Fibroblast of lung (primary cell): ENCODE data around the gene RFC5. TPM values are rescaled to one million over a fixed set of nuclear protein-coding genes. Genes with fewer than 3 reads are reported as not detected.

Source experiments
- DNase-seq, 2 donors: peaks; one replicate each; pipeline versions ENCODE4 v3.0.0 to v3.0.0-alpha.2; 2010; ENCODE audit warnings: low read depth in 2 of 2
- H2AFZ ChIP-seq: 2 replicates; pipeline ENCODE4 v1.5.1; 2012; ENCODE audit warnings: low read length, control low read depth, inconsistent platforms
- H3K27ac ChIP-seq: 2 replicates; pipeline ENCODE4 v1.5.1; 2011; ENCODE audit warnings: low read length, control low read depth; ENCODE audit not compliant: insufficient read depth
- H3K27me3 ChIP-seq: 2 replicates; pipeline ENCODE4 v1.5.1; 2011; ENCODE audit warnings: mild to moderate bottlenecking, low read length; ENCODE audit not compliant: control insufficient read depth, insufficient read depth
- H3K36me3 ChIP-seq: 2 replicates; pipeline ENCODE4 v1.5.1; 2011; ENCODE audit warnings: low read length; ENCODE audit not compliant: control insufficient read depth, insufficient read depth
- H3K4me1 ChIP-seq: 2 replicates; pipeline ENCODE4 v1.5.1; 2011; ENCODE audit warnings: low read length; ENCODE audit not compliant: control insufficient read depth, insufficient read depth; ENCODE audit errors: extremely low read depth
- H3K4me2 ChIP-seq: 2 replicates; pipeline ENCODE4 v1.5.1; 2011; ENCODE audit warnings: low read length, control low read depth; ENCODE audit not compliant: insufficient read depth; ENCODE audit errors: extremely low read depth
- H3K4me3 ChIP-seq, 4 experiments: fragments of 200-600 bp in 1 of 4; sonication (generic) in 1 of 4; replicated peaks in 1 of 4; 2 replicates each; pipeline ENCODE4 v1.5.1; 2011 to 2016; ENCODE audit warnings: low read length in 4 of 4, low read depth in 3 of 4, mild to moderate bottlenecking in 3 of 4, control low read depth in 2 of 4, inconsistent platforms in 1 of 4, mixed read lengths in 1 of 4; ENCODE audit not compliant: insufficient read depth in 1 of 4; ENCODE audit errors: control extremely low read depth in 1 of 4
- H3K79me2 ChIP-seq: 2 replicates; pipeline ENCODE4 v1.5.1; 2012; ENCODE audit warnings: mild to moderate bottlenecking, low read length, inconsistent platforms; ENCODE audit not compliant: control insufficient read depth, insufficient read depth
- H3K9ac ChIP-seq: 2 replicates; pipeline ENCODE4 v1.5.1; 2011; ENCODE audit warnings: mild to moderate bottlenecking, low read length, control low read depth; ENCODE audit not compliant: insufficient read depth
- H3K9me3 ChIP-seq: 2 replicates; pipeline ENCODE4 v1.5.1; 2012; ENCODE audit warnings: low read depth, low read length; ENCODE audit not compliant: control insufficient read depth, insufficient read depth
- H4K20me1 ChIP-seq: 2 replicates; pipeline ENCODE4 v1.5.1; 2011; ENCODE audit warnings: low read length; ENCODE audit not compliant: control insufficient read depth, insufficient read depth; ENCODE audit errors: extremely low read depth
- CTCF ChIP-seq, 2 donors: IDR thresholded peaks in 1 of 2; conservative IDR thresholded peaks in 1 of 2; 1 replicate in 1 of 2; 2 replicates in 1 of 2; pipeline ENCODE4 v1.5.1; 2011 to 2012; ENCODE audit warnings: low read length in 2 of 2, control low read depth in 1 of 2, inconsistent platforms in 1 of 2, low read depth in 1 of 2, mild to moderate bottlenecking in 1 of 2
- EZH2 ChIP-seq: IDR thresholded peaks from 2 replicates; pipeline ENCODE4 v1.5.1; 2012; ENCODE audit warnings: low read length, control low read depth, mild to moderate bottlenecking; ENCODE audit errors: missing control alignments
- polyA plus RNA-seq, 2 donors: library from polyadenylated mRNA; depleted of rRNA in 1 of 2; stranded (reverse) in 1 of 2; unstranded in 1 of 2; fragments of >200 nt; gene quantifications; 2 replicates each; pipeline ENCODE4 v1.2.1, GENCODE V29; 2011 to 2012; ENCODE audit warnings: missing spikeins in 1 of 2
- total RNA-seq: library from RNA; depleted of rRNA; stranded (reverse); fragments of >200 nt; gene quantifications from 2 replicates; pipeline ENCODE4 v1.2.1, GENCODE V29; 2014

Gene RFC5
- total and polyA plus RNA-seq, 2 donors (not counting 1 experiment from before 2014, with no cell fraction given), result 9.8 to 9.9 TPM

GRCh38 chr12:118044075-118044474 is 27.6 kb downstream of the RFC5 start:
- Histone ChIP-seq H3K9ac (no peak overlapping the region), H3K36me3 (peaks cover 21% of the 10 kb centered on the region), H4K20me1 (no peaks in the 10 kb centered on the region), H2AFZ (no peak overlapping the region), H3K9me3 (no peaks in the 10 kb centered on the region), H3K79me2 (peaks cover 25% of the 10 kb centered on the region), H3K27me3 (no peaks in the 10 kb centered on the region), H3K4me3 (no peak overlapping the region), H3K4me1 (no peaks in the 10 kb centered on the region), H3K4me2 (no peak overlapping the region), H3K27ac (no peak overlapping the region)
- no peak for DNase-seq
- TF ChIP-seq CTCF (conservative IDR thresholded peaks at IDR 0.05 in 1 of 2, IDR thresholded peaks at IDR 0.05 in 1 of 2; ENCODE audit: low read depth in 1 of 2, low read length in 2 of 2) (no peak), EZH2 (no peak)

DNA sequence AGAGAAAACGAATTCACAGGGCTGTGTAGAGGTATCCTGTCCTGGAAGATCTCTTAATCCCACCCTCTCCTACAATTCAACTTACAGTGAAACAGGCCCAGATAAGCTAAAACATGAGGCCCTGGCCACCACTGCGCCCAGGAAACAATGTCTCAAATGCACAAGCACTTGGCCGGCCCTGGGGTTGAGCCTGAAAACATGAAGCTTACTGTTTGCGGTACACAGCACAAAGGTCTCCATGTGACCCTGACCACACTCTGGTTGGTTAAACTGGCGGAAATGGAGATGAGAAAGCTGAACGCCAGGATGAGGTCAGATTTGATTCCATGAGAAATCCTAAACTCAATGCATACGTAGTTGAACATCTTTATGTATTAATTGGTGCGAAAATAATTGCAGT is 28.1 kb downstream of the RFC5 start:
- H3K79me2 ChIP-seq, result peaks cover 28% of the 10 kb centered on the region
- TF ChIP-seq CTCF (conservative IDR thresholded peaks at IDR 0.05 in 1 of 2, IDR thresholded peaks at IDR 0.05 in 1 of 2; ENCODE audit: low read depth in 1 of 2, low read length in 2 of 2) (no peak), EZH2 (no peak)
- no peaks in the 10 kb centered on the region for H4K20me1 ChIP-seq
- no peak overlapping the region for H2AFZ ChIP-seq
- H3K4me1 ChIP-seq, result no peaks in the 10 kb centered on the region
- no peak overlapping the region for H3K4me3 ChIP-seq
- no peak for DNase-seq
- no peaks in the 10 kb centered on the region for H3K27me3 ChIP-seq
- no peak overlapping the region for H3K27ac ChIP-seq
- H3K9ac ChIP-seq, result no peak overlapping the region
- H3K36me3 ChIP-seq, result peaks cover 21% of the 10 kb centered on the region
- H3K4me2 ChIP-seq, result no peak overlapping the region
- no peaks in the 10 kb centered on the region for H3K9me3 ChIP-seq

DNA sequence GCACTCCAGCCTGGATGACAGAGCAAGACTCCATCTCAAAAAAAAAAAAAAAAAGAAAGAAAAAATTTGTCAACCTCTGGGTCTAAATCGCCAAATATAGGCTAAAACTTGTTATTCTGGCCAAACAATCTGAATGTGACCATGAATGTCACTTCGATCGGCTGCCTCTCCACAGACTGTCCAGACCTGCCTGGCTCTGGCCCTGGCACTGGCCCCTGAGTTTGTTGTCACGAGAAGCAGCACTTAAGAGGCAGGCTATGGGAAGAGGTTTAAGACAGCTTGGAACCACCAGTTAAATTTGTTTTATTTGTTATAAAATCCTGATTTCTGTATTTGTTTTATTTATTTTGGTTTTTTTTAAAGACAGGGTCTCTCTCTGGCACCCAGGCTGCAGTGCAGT is 29.9 kb downstream of the RFC5 start:
- no peak overlapping the region for H3K4me3 ChIP-seq
- H3K27ac ChIP-seq, result no peak overlapping the region
- H3K4me2 ChIP-seq, result no peak overlapping the region
- no peak overlapping the region for H3K9ac ChIP-seq
- H3K36me3 ChIP-seq, result peaks cover 16% of the 10 kb centered on the region
- no peak for TF ChIP-seq CTCF (conservative IDR thresholded peaks at IDR 0.05 in 1 of 2, IDR thresholded peaks at IDR 0.05 in 1 of 2; ENCODE audit: low read depth in 1 of 2, low read length in 2 of 2)
- TF ChIP-seq EZH2, result no peak
- no peaks in the 10 kb centered on the region for H3K9me3 ChIP-seq
- H3K4me1 ChIP-seq, result no peaks in the 10 kb centered on the region
- H3K79me2 ChIP-seq, result peaks cover 38% of the 10 kb centered on the region
- no peak overlapping the region for H2AFZ ChIP-seq
- no peaks in the 10 kb centered on the region for H4K20me1 ChIP-seq
- H3K27me3 ChIP-seq, result no peaks in the 10 kb centered on the region
- no peak for DNase-seq
